GM12872 (cell line): ENCODE results near the gene DNAJC4.

Source experiments
- TF ChIP-seq, protein P1 (sequence below): IDR thresholded peaks from 3 replicates; pipeline ENCODE4 v1.5.1; 2011; ENCODE audit warnings: low read depth, mild to moderate bottlenecking, low read length, moderate library complexity; ENCODE audit not compliant: insufficient read depth

The DNAJC4 gene

GRCh38 chr11:64210301-64211020 is 19.9 kb upstream of the DNAJC4 start:
- TF ChIP-seq, protein P1, sequence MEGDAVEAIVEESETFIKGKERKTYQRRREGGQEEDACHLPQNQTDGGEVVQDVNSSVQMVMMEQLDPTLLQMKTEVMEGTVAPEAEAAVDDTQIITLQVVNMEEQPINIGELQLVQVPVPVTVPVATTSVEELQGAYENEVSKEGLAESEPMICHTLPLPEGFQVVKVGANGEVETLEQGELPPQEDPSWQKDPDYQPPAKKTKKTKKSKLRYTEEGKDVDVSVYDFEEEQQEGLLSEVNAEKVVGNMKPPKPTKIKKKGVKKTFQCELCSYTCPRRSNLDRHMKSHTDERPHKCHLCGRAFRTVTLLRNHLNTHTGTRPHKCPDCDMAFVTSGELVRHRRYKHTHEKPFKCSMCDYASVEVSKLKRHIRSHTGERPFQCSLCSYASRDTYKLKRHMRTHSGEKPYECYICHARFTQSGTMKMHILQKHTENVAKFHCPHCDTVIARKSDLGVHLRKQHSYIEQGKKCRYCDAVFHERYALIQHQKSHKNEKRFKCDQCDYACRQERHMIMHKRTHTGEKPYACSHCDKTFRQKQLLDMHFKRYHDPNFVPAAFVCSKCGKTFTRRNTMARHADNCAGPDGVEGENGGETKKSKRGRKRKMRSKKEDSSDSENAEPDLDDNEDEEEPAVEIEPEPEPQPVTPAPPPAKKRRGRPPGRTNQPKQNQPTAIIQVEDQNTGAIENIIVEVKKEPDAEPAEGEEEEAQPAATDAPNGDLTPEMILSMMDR, result no peak

DNA sequence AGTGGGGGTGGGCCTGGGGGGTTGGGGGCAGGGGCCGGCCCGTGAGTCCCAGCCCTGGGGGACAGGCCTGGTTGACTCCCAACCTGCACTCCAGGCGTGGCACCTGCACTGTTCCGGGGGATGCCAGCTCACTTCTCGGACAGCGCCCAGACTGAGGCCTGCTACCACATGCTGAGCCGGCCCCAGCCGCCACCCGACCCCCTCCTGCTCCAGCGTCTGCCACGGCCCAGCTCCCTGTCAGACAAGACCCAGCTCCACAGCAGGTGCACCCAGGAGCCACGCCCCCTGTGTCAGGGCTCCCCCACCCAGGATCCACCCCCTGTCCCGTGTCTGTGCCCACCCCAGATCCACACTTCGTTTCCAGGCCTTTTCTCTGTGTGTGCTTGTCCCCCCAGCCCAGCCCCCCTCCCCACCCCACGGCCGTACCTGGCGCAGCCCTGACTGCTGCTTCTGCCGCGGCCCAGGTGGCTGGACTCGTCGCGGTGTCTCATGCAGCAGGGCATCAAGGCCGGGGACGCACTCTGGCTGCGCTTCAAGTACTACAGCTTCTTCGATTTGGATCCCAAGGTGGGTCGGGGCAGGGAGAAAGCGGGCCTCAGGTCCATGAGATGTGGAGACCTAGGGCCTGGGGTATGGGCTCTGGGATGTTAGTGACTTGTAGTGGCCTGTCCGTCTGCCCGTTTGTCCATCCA is 19.0 kb upstream of the DNAJC4 start:
- TF ChIP-seq, protein P1, result no peak

DNA sequence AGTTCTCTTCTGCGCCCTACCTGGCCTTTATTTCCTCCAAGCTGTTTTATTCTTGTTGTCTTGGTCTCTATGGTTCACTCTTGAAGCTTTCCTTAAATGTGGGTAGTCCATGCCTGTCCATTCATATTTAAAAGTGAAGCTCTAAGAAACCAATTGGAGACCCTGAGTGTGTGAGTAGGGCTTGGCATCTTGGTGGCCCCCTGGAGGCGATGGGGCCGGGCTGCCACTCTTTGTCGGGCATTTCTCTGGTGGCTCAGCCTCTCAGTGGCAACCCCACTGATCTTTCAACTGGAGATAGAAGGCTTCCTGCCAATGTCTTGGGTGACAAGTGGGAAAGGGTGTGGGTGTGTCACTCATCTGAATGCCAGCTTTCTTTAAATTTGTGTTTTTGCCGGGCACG is 13.5 kb upstream of the DNAJC4 start:
- TF ChIP-seq, protein P1, result peak; percentile 21; the same call in 1 of the 3 replicates

DNA sequence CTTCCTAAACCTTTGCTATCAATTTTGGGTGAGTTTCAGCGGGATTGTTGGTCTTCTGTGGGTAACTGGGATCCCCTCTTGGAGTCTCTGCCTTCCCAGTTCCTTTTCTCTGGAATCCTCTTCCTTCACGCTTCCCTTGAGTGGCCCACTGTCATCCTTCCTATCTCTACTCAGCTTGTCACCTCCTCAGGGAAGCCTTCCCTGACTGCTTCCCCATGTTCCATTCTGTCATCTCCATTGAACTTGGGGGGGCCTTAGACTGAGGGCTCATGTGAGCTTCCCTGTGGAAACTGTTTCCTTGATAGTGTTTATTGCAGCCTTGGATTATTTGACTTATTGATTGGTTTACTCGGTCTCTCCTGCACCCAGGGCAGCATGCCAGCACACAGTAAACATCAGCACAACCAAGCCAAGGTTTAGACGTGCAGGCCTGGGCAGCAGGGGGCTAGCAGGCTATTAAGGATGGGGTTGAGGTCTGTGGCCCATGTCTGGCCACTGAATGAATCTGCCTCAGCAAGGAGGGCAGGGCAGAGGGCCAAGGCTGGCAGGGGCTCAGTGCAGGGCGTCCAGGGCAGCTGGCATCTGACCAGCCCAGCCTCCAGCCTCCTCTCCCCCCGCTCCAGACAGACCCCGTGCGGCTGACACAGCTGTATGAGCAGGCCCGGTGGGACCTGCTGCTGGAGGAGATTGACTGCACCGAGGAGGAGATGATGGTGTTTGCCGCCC is 11.6 kb upstream of the DNAJC4 start:
- TF ChIP-seq, protein P1, result no peak

DNA sequence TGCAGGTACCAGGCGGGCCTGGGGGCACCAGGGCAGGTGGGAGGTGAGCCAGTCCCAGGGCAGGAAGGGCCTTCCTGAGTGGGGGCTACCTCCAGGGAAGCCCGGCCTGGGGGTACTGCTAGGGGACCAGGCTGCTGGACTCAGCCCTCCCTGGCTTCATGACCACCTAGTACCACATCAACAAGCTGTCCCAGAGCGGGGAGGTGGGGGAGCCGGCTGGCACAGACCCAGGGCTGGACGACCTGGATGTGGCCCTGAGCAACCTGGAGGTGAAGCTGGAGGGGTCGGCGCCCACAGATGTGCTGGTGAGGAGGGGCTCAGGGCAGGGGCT is 11.0 kb upstream of the DNAJC4 start:
- TF ChIP-seq, protein P1, result no peak

GRCh38 chr11:64219755-64220154 is 10.6 kb upstream of the DNAJC4 start:
- TF ChIP-seq, protein P1, result no peak

- TF ChIP-seq, protein P1, result no peak
These were observed 10.1 kb upstream of the DNAJC4 start for GRCh38 chr11:64220271-64220670.
